Dermis blood vessel endothelial cell (primary cell): ENCODE data around the gene CRIM1. TPM values are rescaled to one million over a fixed set of nuclear protein-coding genes. Genes with fewer than 3 reads are reported as not detected.

Experiments
- DNase-seq: peaks from one replicate; pipeline ENCODE4 v3.0.0; 2010
- total RNA-seq: library from RNA; depleted of rRNA; stranded (reverse); fragments of >200 nt; gene quantifications from 2 replicates; pipeline ENCODE4 v1.2.3, GENCODE V29; 2014

The CRIM1 gene
- total RNA-seq, 1 donor from 2014 or later, result 891 TPM

DNA sequence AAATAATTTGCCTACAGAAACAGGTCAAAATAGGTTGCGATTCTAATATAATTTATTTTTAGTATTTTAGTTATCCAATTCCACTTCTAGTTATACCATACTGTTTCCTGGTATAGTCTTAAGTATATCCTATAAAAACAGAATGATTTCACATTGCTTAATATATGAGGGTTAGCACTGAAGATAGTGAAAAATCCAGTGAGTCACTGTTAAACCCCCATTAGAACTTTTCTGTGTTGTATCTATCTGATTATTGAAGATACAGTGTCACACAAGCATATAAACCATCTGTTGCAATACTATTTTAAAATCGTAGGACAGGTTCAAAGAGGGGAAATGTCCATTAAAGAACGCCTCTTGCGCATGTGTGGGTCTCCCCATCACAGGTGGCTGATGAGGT, 132.4 kb downstream of the CRIM1 start:
- DNase-seq, result no peak

GRCh38 chr2:36489281-36489680, 133.7 kb downstream of the CRIM1 start:
- DNase-seq, result peak; percentile 57

- DNase-seq, result no peak
These were observed 135.2 kb downstream of the CRIM1 start for GRCh38 chr2:36490749-36491148.

- DNase-seq, result peak; percentile 74
These were observed 136.8 kb downstream of the CRIM1 start for GRCh38 chr2:36492216-36492945.

- DNase-seq, result no peak
These were observed 137.7 kb downstream of the CRIM1 start for GRCh38 chr2:36493306-36493705.

GRCh38 chr2:36497570-36498163, 142.1 kb downstream of the CRIM1 start:
- DNase-seq, result no peak

DNA sequence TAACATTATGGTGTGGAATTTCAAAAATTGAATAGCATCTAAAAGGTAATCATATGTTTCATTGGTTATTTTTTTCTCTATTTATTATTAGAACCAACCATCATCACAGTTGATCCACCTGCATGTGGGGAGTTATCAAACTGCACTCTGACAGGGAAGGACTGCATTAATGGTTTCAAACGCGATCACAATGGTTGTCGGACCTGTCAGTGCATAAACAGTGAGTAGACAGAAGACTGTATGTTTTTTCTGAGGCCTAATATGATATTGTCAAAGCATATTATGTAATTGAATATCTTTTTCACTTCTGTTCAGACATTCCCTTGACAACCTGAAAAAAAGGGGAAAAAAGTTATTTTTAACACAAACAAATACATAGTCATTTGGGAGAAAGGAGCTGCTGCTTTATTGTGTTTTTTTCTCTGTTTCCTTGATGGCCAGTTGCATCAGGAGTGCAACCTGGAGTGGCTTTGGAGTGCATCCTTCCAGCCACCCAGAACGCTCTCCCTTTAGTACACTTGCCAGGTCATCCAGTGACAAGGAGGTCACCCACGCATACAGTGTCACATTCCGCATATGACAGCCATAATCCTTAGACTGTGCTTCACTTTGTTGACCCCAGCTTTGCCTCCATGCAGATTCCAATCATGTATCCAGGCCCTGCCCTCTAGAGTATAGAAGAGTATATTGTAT, 143.7 kb downstream of the CRIM1 start:
- DNase-seq, result no peak

GRCh38 chr2:36500072-36500471, 144.5 kb downstream of the CRIM1 start:
- no peak for DNase-seq

DNA sequence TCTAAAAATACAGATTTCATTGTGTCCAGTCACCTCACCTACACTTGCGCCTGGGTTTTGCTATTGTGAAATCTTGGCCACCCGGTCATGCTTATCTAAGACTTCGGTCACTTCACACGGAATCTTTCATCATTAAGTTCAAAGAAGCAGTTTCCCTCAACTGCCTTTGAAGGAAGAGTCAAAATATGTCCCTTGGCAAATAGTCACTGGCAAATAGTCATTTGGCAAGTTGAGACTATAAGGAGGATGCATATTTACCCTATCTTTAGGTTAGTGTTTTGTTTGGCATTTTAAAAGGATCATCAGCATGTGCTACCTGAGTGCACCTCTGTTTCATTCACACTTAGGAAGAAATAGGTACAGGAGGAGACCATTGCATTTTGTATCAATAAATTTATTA, 146.5 kb downstream of the CRIM1 start:
- DNase-seq, result no peak

DNA sequence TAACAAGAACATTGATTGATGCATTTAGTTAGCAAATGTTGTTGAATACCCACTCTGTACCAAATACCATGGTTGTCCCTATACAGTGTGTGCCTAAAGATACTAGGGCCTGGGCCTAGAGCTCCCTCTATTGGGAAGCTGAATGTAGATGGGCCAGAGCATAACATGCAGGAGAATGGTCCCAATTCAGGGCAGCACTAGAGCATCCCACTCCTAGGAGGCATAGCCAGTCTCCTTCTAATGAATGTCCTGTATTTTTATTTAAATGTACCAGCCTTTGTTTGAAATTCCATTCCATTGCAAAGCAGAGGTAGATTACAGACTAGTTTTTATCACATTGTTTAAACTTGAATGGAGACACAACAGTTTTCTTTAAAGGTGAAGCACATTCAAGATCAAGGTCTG, 151.8 kb downstream of the CRIM1 start:
- peak; percentile 74 for DNase-seq

DNA sequence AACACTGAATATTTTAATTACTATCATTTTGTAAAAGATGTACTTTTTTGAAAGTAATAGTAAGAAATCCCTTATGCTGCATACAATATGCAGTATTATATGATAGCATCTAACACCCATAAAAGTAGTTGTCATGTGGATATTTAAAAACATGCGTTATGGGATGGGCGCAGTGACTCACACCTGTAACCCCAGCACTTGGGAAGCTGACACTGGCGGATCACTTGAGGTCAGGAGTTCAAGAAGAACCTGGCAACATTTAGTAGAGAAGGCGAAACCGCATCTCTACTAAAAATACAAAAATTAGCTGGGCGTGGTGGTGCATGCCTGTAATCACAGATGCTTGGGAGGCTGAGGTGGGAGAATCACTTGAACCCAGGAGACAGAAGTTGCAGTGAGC, 153.5 kb downstream of the CRIM1 start:
- DNase-seq, result no peak

- no peak for DNase-seq
These were observed 156.5 kb downstream of the CRIM1 start for GRCh38 chr2:36511858-36512603.

- DNase-seq, result no peak
These were observed 157.1 kb downstream of the CRIM1 start for GRCh38 chr2:36512705-36513104.

GRCh38 chr2:36513661-36514060, 158.1 kb downstream of the CRIM1 start:
- no peak for DNase-seq

DNA sequence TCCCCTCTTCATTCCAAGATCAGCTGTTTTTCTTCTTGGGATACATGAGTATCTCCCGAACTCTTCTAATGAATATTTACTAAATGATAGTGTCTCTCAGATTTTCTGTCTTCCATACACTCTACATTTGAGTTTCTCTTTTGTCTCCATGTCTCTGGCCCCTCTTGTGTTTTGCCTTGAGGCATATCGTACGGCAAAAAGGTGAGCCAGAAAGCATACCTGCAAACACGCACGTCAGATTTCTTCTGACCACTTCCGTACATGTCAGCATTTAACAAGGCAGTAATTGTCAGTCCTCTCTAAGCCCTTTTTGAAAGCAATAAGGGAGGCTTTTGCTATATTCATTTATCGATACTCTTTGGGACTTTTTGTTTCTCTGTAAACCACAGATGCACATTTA, 160.0 kb downstream of the CRIM1 start:
- no peak for DNase-seq

DNA sequence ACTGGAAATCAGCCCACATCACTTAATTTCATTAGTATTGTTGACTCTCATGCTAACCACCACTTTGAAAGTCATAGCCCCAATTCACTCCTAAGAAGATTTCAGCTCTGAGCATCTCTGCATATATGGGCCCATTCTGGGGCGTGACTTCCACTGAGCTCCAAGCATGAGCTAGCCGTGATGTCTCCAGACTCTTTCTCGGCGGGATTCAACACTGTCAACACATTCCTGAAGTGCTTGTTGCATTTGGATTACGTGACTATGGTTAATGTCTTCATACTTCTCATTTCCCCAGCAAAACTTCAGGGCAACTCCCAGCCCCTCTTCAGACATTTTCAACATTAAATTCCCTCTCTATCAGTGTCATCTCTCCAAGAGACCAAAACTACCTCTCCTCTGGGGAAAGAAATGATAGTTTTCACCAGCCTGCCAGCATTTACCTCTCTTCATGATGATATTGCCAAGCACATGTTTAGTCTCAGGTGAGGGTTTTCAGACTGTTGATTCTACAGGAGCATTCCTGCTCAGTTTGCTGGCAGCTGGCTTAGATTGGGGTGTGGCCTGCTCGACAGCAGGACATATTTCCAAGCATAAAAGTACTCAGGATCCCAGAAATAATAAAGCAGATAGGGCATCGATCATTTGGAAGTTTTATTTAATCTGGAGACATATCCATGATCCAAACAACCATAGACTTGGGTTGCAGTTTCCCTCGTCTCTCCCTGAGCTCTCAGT, 160.7 kb downstream of the CRIM1 start:
- no peak for DNase-seq

- DNase-seq, result no peak
These were observed 164.9 kb downstream of the CRIM1 start for GRCh38 chr2:36520431-36520830.

GRCh38 chr2:36523153-36523552, 167.6 kb downstream of the CRIM1 start:
- no peak for DNase-seq

DNA sequence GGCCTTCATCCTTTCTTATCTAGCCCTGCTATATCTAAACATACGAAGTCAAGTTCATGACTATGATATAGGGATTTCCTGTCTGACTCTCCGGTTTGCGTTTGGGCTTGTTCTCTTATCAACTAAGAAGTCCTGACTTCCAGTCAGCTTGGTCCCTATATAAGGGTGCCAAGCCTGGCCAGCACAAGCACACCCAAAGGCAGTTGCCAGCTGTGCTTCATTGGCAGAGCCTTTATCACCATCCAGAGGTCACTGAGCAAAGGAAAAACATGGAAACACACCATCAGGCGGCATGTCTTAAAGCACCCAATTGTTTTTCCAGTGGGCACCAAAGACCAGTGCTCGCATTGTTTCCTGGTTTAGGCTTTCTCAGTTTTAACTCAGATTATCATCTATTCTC, 169.7 kb downstream of the CRIM1 start:
- no peak for DNase-seq

- DNase-seq, result no peak
These were observed 170.6 kb downstream of the CRIM1 start for GRCh38 chr2:36526226-36526625.

DNA sequence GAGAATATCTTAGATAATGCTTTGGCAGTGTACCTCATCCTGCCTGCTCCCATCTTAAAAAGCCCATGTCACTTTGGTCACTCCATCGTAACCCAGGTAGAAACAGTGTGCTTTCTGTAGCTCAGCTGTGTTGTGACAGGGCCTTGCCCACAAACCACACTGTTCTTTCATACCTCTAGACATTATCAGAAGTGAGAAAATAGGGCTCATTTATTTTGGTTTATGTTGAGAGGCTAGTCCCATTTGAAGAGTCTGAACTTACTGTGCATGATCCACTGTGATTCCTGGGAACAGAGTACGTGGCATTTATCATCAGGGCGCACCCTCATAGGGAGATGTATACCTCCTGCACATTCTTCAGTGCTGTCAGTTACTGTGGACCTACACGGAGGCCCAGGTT, 172.7 kb downstream of the CRIM1 start:
- no peak for DNase-seq

GRCh38 chr2:36528766-36529392, 173.3 kb downstream of the CRIM1 start:
- no peak for DNase-seq
